ENCODE measurements around the gene ATP6V1E1.

Gene ATP6V1E1

GRCh38 chr22:17587629-17588028, 40.9 kb downstream of the ATP6V1E1 start:
- DNase-seq (ENCODE audit: low read depth, low spot score): no peak
- in situ Hi-C loops (cut with HindIII; ENCODE audit: low sequenced_read_pairs): no loop called here
- no peak overlapping the region for H3K4me3 ChIP-seq (ENCODE audit: low read depth, low read length)
- no peak for TF ChIP-seq CTCF (IDR thresholded peaks at IDR 0.05; ENCODE audit: low read depth, low read length)

GRCh38 chr22:17586831-17587440, 41.6 kb downstream of the ATP6V1E1 start:
- no peak overlapping the region for H3K4me3 ChIP-seq (ENCODE audit: low read depth, low read length)
- in situ Hi-C loops (cut with HindIII; ENCODE audit: low sequenced_read_pairs): no loop called here
- TF ChIP-seq CTCF (IDR thresholded peaks at IDR 0.05; ENCODE audit: low read depth, low read length): no peak
- DNase-seq (ENCODE audit: low read depth, low spot score): no peak

- in situ Hi-C loops (cut with HindIII; ENCODE audit: low sequenced_read_pairs): no loop called here
- no peak for DNase-seq (ENCODE audit: low read depth, low spot score)
- no peak for TF ChIP-seq CTCF (IDR thresholded peaks at IDR 0.05; ENCODE audit: low read depth, low read length)
- no peak overlapping the region for H3K4me3 ChIP-seq (ENCODE audit: low read depth, low read length)
Observed at GRCh38 chr22:17583151-17583550, 45.4 kb downstream of the ATP6V1E1 start.

GRCh38 chr22:17581631-17582030, 46.9 kb downstream of the ATP6V1E1 start:
- no peak overlapping the region for H3K4me3 ChIP-seq (ENCODE audit: low read depth, low read length)
- TF ChIP-seq CTCF (IDR thresholded peaks at IDR 0.05; ENCODE audit: low read depth, low read length): no peak
- no peak for DNase-seq (ENCODE audit: low read depth, low spot score)
- in situ Hi-C loops (cut with HindIII; ENCODE audit: low sequenced_read_pairs): no loop called here

- in situ Hi-C loops (cut with HindIII; ENCODE audit: low sequenced_read_pairs): no loop called here
- DNase-seq (ENCODE audit: low read depth, low spot score): no peak
- TF ChIP-seq CTCF (IDR thresholded peaks at IDR 0.05; ENCODE audit: low read depth, low read length): no peak
- no peak overlapping the region for H3K4me3 ChIP-seq (ENCODE audit: low read depth, low read length)
Observed at GRCh38 chr22:17581056-17581455, 47.5 kb downstream of the ATP6V1E1 start.

GRCh38 chr22:17580441-17581031, 48.0 kb downstream of the ATP6V1E1 start:
- in situ Hi-C loops (cut with HindIII; ENCODE audit: low sequenced_read_pairs): no loop called here

More at GRCh38 chr22:17580441-17581031, 48.0 kb downstream of the ATP6V1E1 start:
- DNase-seq (ENCODE audit: low read depth, low spot score): no peak
- no peak for TF ChIP-seq CTCF (IDR thresholded peaks at IDR 0.05; ENCODE audit: low read depth, low read length)
- no peak overlapping the region for H3K4me3 ChIP-seq (ENCODE audit: low read depth, low read length)

All from astrocyte of the spinal cord (primary cell).